ENCODE results near the gene PCP2. TPM values are rescaled to one million over a fixed set of nuclear protein-coding genes. Genes with fewer than 3 reads are reported as not detected.

The PCP2 gene
- total RNA-seq, 1 donor = not detected

- no peak overlapping the region for H3K4me3 ChIP-seq (ENCODE audit: low read depth, low read length)
- DNase-seq (ENCODE audit: low read depth) = no peak
- TF ChIP-seq CTCF (IDR thresholded peaks at IDR 0.05; ENCODE audit: insufficient read depth, low read length) = no peak
Observed at GRCh38 chr19:7639863-7640348, 6.4 kb upstream of the PCP2 start.

- no peak overlapping the region for H3K4me3 ChIP-seq (ENCODE audit: low read depth, low read length)
- no peak for DNase-seq (ENCODE audit: low read depth)
- TF ChIP-seq CTCF (IDR thresholded peaks at IDR 0.05; ENCODE audit: insufficient read depth, low read length) = no peak
Observed at GRCh38 chr19:7638802-7639465, 5.4 kb upstream of the PCP2 start.

GRCh38 chr19:7637374-7638256 is 4.1 kb upstream of the PCP2 start:
- TF ChIP-seq CTCF (IDR thresholded peaks at IDR 0.05; ENCODE audit: insufficient read depth, low read length) = no peak
- DNase-seq (ENCODE audit: low read depth) = no peak
- H3K4me3 ChIP-seq (ENCODE audit: low read depth, low read length) = peak overlapping the region; percentile 48

GRCh38 chr19:7636691-7637373 is 3.3 kb upstream of the PCP2 start, which contains the start of gene STXBP2:
Gene STXBP2 (plus strand): TSS chr19:7637110. CDS start chr19:7637150, 40 bp downstream.
- H3K4me3 ChIP-seq (ENCODE audit: low read depth, low read length) = peak within 1 kb of the TSS; percentile 49
- DNase-seq (ENCODE audit: low read depth) = no peak

GRCh38 chr19:7636317-7636690 is 2.8 kb upstream of the PCP2 start:
- no peak overlapping the region for H3K4me3 ChIP-seq (ENCODE audit: low read depth, low read length)
- DNase-seq (ENCODE audit: low read depth) = no peak
- TF ChIP-seq CTCF (IDR thresholded peaks at IDR 0.05; ENCODE audit: insufficient read depth, low read length) = no peak

More at GRCh38 chr19:7636691-7637373, 3.3 kb upstream of the PCP2 start, which contains the start of gene STXBP2:
- TF ChIP-seq CTCF (IDR thresholded peaks at IDR 0.05; ENCODE audit: insufficient read depth, low read length) = no peak

GRCh38 chr19:7635670-7636069 is 2.2 kb upstream of the PCP2 start:
- no peak for TF ChIP-seq CTCF (IDR thresholded peaks at IDR 0.05; ENCODE audit: insufficient read depth, low read length)
- H3K4me3 ChIP-seq (ENCODE audit: low read depth, low read length) = no peak overlapping the region
- no peak for DNase-seq (ENCODE audit: low read depth)
